GM12891 (cell line): ENCODE results near the gene PPIP5K1.

ENCODE experiments used
- POLR2A ChIP-seq: IDR thresholded peaks from 2 replicates; pipeline ENCODE4 v1.6.1; 2011; ENCODE audit warnings: low read depth, low read length, control low read depth
- TAF1 ChIP-seq: IDR thresholded peaks from 2 replicates; pipeline ENCODE4 v1.6.1; 2011; ENCODE audit warnings: low read depth, low read length, control low read depth

DNA sequence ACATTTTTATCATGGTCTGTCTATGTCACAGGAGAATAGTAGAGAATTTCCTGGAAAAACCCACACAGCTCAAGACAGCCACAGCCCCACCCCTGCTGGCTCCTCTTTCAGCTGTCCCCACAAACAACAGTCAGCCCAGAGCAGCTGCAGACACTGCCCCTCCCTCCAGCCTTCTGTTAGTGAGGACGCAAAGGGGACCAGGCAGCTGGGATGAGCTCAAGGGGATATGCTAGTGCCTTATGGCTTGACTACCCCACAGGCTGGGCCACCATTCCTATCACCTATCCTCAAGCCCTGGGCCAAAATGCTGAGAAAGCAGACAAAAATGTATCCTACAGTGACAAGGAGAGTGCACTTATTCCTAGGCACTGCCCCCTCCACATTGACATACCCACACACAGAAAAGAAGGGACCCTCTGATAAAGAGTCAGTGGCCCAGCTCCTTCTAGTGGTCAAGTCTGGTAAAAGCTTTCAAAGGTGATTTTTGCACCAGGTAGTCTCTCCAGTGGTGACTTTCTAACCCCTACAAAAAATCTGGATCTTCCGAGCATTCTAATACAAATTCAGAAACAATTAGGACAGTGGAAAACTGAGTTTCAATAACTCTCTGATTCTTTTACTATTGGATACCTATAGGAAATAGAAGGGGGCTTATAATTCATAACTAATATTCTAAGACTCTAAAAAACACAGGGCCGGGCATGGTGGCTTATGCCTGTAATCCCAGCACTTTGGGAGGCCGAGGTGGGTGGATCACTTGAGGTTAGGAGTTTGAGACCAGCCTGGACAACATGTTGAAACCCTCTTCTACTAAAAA, 75.6 kb downstream of the PPIP5K1 start:
- TF ChIP-seq TAF1 (no peak), POLR2A (no peak)
